Amniotic stem cell (primary cell): ENCODE data around the gene PPP3R2.
"Not testable (repeated sequence)": the region's sequence is repeated elsewhere in the genome, so short reads cannot be mapped to it uniquely, and the experiment has no call there.

Experiments
- DNase-seq: peaks from one replicate; lab custom pipeline; 2025; lab: John Stamatoyannopoulos, UW

Gene PPP3R2

DNA sequence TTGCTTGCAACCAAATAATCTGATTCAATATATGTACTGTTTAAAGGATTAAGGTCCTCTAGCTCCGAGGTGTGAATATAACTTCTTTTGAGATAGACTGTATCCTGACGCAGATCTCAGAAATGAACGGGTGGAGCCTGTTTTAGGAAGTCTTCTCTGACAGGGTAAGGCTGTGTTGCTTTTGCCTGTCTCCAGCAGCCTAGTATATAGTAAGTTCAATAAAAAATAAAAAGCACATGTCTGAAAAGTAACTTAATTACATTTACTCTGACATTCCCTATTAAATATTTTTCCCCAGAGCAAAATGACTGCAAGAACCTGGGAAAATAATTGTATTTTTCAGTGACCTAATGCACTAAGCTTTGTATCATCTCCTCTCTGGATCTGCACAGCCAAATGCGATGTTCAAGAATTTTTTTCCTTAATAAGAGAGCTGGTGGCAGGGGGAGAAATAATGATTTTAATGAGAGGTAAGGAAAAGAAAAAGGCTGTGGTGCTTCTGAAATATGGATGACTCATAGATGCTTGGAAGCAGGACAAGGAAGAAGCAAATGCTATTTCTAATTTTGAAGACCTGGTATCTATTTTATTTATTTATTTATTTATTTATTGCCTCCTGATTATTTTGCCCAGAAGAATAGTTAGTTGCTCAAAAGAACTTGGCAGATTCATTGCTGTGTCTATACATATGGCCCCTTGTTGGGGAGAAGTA lies 7.3 kb downstream of the PPP3R2 start:
- DNase-seq = no peak

DNA sequence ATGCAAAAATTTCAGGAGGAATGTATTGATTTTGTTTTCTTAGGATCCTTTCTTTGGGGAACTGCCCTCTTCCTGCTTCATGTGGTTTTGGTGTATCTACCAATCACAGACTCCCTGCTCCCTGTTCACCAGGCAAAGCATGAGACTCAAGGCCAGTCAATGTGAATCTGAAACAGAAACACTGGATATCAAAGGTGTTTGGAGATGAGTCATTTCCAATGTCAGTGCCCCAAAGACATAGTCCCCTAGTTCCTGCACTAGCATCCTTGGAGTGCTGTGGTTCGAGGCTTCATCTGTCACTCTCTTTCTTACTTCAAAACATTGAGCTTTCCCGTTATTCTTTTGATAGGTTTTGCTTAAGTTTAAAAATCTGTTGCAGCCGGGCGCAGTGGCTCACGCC lies 8.1 kb downstream of the PPP3R2 start:
- DNase-seq = no peak

DNA sequence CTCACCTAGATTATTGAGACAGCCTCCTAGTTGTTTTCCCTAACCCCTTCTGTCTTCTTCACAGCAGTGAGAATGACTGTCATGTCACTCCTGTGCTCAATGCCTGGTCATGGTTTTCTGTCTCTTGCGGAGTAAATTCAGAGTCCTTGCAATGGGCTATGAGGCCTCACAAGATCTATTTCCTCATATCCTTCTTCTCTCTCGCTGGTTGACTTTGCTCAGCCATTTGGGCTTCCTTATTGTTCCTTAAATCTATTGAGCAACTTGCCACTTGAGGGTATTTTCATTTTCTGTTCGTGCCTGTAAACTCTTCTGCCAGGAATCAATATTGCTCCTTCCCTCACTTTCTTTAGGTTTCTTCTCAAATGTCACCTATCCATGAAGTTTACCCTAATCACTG lies 9.0 kb downstream of the PPP3R2 start:
- no peak for DNase-seq

DNA sequence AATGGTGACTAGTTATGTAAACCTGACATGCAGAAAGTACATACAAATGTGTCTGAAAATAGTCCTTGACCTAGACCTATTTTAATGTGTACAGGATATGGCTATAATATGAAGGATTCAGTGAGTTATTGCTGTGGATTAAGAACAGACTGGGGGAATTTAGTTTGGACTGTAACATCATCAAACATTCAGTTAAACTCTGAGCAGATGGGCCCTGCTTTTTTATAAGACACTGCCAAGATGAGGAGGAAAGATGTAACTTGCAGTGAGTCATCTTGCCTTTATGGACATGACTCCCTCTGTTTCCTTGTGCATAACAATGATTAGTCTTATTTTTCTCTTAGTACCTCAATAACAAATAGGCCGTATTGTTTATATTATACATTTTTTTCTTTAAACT lies 12.2 kb downstream of the PPP3R2 start:
- DNase-seq = no peak

DNA sequence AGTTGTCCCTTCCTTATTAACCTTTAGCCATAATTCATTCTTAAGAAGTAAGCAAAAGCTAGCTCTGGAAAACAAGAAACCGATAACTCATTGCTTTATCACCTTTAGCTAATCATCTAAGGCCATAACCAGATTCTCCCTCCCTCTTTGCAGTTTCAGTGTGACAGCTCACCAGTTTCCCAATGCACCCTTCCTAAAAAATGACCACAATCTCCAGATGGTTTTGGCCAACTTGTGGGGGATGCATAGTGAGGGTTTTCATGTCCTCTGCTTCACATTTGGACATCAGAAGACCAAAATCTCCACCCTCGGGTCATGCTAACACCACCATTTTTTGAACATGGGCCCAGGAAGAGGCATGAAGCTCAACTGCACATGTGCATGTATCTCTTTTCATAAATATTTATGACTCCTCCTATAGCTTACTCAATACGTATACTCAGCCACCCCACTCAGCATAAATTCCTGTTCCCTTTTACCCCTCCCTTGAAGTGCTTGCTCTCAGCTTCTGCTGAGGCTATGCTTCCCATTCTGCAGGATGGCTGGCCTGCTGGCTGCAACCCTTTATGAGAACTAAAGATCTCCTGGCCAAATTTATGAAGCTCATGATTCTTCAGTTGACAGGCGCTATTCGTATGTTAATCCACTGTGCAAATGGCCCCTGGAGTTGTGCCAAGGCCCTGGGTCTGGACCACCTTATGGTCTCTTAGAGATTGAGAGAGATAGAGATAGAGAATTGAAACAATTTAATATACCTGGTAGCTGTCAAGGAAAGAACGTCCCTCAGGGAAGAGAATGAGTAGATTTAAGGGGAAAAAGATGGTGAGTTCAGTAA lies 14.8 kb downstream of the PPP3R2 start:
- no peak for DNase-seq

DNA sequence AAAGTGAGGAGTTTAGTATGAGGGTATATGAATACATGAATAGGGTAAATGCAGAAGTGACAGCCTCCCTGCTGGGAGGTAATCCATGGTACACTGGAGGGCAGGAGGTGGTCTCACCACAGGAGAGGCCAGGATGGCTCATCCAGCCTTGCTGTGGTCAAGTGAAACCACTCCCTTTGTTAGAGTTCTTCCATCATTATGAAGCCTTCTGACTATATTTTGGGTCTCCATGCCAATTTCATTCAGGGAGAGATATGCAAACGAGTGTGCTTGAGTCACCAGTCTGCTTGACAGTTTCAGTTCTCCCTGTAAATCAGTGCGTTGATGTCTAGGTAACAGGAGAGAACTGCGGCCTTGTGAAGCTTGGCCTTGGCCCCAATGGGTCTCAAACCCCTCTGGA lies 16.4 kb downstream of the PPP3R2 start:
- no peak for DNase-seq

DNA sequence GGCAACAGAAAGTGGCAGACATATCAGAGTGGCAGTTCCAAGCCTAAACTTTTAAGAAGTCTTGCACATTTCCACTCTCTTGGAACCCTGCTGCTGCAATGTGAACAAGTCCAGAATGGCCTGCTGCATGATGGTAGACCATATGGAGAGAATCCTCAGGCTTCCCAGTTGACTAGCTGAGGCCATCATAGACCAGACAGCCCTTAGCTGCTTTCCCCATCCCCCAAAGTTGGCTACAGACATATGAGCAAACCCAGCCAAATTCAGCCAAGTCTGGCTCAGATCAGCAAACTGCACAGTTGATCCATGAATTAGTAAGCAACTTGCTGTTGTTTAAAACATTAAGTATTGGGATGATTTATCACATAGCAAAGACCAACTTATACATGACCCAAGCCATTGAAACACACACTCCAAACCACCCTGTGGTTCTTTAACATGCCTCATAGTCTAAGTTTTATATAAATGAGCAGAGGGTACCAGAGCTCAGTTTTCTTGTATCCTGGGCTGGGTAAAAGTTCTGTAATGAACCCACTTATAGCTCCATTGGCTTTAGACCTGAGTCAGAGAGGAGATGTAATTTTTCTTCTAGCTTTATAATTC lies 19.9 kb downstream of the PPP3R2 start:
- DNase-seq = no peak

DNA sequence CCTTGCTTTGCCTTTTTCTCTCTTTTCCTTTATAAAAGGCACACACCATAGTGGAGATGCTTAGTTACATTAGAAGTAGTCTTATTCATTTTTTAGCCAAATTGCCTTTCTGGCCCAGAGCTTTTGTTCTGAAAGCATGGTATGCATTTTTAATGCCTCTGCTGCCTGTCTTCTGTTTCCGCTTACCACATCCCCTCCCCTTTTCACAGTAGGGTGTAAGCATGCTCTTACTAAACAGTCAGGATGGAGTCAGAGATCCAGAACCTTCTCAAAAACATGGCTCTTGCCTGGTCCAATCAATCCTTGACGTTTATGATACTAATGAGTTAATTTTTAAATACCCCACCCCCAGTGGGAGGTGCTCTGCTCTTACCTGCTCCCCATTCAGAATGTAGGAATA lies 22.5 kb downstream of the PPP3R2 start:
- no peak for DNase-seq

DNA sequence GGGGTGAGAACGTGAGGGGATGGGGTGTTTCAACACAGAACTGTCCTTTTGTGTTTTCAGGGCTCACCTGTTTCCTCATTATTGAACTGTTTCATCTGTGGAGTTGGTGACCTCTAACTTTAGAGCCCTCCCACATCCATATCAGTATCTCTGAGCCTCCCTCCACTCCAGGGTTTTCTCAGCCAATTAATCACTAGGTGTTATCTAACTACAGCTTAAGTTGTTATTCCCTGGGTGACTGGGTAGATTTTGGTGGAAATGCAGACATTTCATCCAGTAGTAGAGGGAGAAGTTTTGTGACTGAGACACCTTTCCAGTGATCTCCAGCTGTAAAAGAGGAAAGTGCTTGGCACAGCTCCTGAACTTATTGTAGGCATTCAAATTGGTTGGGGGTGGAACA lies 23.7 kb downstream of the PPP3R2 start:
- no peak for DNase-seq

DNA sequence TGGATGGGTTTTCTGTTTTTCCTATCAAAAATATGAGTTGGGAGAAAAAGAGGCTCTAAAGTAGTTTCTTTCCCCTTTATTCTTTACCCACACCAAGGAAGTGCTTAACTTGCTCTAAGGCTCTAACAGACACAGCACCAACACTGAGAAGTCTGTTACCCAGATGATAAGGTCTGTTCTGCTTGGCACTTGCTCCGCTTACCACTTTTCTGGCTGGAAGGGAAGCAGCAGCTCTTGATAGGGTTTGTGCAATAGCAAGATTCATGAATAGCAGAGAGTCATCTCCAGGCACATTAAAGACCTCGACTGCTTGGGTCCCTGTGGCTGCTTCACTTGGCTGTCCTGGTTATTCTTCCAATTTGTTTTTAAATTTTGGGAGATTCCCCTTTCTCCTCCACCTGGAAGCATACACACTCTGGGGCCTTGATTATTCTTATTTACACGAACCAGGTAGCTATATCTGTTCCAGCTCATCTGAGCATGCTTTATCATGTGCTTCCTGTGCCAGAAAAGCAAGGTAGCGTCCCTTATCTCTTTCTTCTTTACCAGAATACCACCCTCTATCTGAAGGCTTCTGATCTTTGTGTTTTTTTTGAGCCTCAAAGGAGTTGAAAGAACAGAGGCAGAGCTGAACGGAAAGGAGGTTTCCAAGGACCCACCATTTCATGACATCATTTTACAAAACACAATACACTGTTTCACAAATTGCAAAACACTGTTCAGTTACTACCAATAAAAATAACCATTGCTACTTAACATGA lies 24.8 kb downstream of the PPP3R2 start:
- no peak for DNase-seq

DNA sequence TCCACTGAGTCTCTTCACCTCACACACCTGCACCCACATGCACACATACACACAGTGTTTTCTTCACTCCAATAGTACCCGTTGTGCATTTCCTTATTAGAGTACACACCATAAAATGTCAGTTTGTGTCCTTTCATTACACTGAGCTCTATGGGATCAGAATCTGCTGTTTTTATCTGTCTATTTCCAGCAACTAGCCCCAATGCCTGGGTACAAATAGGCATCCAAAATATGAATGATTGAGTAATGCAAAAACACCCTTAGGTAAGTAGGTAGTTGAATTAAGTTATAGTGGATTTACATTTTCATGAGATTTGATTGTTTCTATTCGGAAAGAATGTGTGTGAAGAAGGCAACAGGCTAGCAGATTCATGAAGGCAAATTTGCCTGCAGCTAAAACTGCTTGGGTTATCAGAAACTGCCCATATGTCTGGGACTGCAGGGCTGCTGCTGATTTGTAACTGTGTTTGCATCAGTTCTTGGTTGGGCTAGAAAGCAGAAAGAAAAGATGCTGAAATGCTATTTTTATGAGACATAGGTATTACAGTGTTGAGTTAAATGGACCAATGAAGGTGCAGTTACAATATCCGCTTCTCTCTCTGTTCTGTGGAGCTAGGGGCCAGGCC lies 26.9 kb downstream of the PPP3R2 start:
- no peak for DNase-seq

DNA sequence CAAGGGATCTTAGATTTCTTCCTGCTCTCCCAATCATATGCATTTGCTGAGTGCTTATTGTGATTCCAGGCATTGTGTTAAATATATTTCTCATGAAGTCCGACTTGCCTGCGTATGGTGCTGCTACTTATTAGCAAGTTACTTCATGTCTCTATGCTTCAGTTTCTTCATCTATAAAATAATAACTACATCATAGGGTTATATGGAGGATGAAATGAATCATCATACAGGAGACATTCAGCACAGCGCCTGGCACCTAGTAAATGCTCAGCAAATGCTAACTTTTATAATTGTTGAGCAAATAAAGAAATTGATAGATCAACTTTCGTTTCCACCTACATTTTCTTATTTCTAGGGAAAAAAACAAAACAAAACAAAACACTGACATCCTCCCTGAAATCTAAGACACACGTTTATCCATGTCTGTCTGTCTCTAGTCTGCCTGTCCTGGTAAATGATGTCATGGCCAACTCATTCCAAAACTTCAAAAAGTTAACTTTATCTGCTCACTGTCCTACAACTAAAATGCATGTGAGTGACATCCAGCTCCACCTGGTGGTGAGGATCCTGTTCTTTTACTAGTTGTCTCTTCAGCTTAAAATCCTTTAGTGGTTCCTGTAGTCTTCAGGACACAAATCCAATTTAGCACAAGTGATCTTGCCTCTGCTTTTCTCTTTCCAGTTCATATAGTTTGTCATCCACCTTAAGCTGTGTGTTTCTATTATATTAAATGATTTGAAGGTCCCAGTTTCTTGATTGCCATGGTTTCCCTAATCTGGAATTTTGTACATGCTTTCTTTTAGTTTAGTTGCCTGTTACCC lies 27.7 kb downstream of the PPP3R2 start:
- DNase-seq = no peak

DNA sequence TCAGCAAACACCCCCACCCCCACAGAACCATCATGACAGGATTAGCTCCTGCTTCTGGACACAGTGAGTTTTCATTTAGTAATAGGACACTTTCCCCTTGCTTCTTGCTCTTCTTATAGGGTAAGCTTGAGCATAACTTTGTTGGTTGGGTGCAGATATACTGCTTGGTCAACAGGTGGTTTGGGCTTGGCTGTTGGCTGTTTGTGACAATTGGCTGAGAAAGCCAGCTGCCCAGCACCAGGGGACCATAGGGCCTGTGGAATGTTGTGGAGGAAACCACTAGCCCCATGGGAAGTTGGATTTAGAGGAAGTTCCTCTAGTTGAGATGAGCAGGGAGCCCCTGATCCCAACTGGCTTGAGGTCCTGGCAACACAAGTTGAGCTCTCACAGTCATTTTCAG lies 30.5 kb downstream of the PPP3R2 start:
- no peak for DNase-seq

DNA sequence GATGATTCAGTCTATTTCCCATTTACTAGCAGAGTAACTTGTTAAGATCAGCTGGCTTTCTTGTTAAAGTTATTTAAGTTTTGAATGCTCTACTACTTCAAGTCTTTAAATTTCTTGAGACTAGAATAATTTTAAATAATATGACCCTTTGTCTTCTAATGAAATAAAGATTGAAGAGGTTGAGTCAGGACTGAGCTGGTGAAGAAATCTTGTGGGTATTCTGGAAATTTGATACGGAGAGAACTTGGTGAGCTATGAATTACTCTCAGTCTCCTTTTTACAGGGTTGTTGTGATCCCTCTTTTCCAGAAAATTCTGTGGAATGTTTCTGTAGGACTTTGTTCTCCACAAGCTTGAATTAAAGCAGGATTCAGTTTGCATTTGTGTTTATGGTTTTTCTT lies 31.8 kb downstream of the PPP3R2 start:
- DNase-seq = no peak

DNA sequence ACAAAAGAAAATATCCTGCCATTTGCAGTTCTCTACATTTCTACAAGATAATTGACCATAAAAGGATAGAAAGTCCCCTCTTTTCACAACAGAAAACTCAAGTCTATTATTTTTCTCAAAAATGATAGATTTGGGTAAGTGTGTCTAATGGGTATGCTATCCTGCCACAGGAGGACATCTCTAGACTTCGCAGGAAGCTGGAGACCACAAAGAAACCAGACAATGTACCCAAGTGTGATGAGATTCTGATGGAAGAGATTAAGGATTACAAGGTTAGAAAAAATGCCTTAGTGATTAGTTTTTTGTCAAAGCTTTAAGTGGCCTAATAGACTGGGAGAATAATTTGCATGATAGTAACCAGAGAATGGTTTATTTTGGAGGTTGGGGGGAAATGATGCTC lies 33.0 kb downstream of the PPP3R2 start:
- no peak for DNase-seq

DNA sequence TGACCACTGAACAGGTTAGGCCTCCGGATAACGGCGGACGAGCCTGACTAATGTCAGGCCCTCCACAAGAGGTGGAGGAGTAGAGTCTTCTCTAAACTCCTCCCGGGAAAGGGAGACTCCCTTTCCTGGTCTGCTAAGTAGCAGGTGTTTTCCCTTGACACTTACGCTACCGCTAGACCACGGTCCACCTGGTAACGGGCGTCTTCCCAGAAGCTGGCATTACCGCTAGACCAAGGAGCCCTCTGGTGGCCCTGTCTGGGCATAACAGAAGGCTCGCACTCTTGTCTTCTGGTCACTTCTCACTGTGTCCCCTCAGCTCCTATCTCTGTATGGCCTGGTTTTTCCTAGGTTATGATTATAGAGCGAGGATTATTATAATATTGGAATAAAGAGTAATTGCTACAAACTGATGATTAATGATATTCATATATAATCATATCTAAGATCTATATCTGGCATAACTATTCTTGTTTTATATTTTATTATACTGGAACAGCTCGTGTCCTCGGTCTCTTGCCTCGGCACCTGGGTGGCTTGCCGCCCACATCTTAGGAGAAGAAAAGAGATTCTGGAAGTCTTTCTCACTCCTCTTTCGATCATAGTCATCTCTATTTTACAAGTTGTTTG lies 45.2 kb downstream of the PPP3R2 start:
- not testable (repeated sequence) for DNase-seq

DNA sequence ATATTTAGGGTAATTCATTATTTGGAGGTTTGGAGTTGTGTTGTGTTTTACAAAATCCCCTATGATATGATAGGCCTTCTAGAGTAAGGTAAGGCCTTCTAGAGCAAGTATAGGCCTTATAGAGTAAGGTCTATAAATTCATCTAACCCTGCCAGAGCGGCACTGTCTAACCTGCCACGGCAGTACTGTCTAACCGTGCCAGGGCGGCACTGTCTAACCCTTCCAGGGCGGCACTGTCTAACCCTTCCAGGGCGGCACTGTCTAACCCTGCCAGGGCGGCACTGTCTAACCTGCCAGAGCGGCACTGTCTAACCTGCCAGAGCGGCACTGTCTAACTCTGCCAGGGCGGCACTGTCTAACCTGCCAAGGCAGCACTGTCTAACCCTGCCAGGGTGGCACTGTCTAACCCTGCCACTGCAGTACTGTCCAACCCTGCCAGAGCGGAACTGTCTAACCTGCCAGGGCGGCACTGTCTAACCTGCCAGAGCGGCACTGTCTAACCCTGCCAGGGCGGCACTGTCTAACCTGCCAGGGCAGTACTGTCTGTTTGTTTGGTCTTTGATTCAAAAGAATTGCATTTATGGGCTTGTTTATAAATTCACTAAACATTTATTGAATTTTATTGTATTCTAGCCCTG lies 51.6 kb downstream of the PPP3R2 start:
- no peak for DNase-seq
